HT-29 (cell line): ENCODE results near the gene ZDHHC8. TPM values are rescaled to one million over a fixed set of nuclear protein-coding genes. Genes with fewer than 3 reads are reported as not detected.
"Not testable (repeated sequence)": the region's sequence is repeated elsewhere in the genome, so short reads cannot be mapped to it uniquely, and the experiment has no call there.

ENCODE experiments used
- DNase-seq: peaks from one replicate; pipeline ENCODE4 v3.0.0-alpha.2; 2015; ENCODE audit warnings: low spot score
- total RNA-seq: library from RNA; depleted of rRNA; stranded (reverse); fragments of >200 nt; shearing (Covaris generic); gene quantifications from 2 replicates; pipeline ENCODE4 v1.2.3, GENCODE V29; 2014

Gene ZDHHC8
- total RNA-seq, 1 experiment from 2014 or later = 62.9 TPM

DNA sequence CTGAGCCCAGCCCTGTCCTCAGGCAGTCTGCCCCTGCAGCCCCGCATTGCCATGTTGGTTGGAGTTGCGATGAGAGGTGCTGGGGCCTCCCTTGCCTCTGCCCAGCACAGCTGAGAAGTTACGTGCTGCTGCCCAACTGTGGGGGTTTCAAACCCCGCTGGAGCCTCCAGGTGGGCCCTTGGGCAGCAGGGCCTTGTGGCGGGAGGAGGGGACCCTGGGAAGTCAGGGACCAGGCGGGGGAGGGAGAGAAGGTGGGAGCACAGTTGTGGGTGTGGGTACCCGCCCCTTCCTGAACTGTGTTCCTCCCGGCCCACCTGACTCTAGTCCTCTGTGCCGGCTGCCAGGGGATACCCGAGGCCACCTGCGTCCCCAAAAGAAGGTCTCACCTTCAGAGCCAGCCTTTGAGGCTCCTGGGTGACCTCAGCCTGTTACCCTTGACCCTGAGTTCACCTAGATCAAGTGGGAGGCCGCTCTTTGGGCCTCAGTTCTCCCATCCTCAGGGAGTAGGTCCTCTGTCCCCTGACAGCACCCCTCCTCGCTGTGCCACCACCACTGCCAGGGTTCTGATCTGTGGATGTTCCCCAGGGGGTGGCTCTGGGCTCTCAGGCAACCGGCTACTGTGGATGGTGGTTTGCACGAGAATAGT is 26.9 kb downstream of the ZDHHC8 start:
- DNase-seq = no peak

DNA sequence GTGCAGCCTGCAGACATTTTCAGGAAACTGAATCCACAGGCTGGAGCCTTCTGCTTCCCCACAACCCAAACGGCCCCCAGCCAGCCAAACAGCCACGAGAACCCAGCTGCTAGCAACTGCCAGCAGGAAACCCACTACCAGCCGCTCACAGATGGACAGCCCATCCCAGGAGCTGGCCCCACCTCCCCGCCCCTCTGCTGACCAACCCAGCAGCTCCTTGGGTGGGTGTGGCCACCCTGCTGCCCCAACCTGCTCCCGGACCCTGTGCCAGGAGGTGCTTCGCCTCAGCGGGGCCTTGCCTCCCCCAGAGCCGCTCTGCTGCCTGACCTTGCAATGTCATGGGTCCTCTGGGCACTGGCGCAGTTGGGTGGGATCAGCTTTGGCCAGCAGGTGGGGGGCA is 27.5 kb downstream of the ZDHHC8 start:
- no peak for DNase-seq

DNA sequence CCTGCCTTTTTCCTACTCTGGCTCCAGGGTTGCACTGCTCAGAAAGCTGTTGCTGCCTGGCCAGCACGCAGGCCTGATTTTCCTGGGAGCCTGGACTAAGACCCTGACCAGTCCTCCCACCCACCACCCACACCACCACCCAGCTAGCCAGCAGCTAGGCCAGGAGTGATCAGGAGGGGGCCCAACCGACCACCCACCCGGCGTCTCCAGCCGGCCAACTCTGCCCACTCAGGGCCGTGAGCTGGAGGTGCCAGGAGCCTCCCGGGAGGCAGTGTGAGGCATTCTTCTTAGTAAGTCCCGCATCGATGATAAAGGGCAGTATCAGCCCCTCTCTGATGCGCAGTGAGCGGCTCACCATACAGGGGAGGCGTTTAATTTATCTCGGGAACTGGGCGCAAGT is 27.9 kb downstream of the ZDHHC8 start:
- DNase-seq = not testable (repeated sequence)

DNA sequence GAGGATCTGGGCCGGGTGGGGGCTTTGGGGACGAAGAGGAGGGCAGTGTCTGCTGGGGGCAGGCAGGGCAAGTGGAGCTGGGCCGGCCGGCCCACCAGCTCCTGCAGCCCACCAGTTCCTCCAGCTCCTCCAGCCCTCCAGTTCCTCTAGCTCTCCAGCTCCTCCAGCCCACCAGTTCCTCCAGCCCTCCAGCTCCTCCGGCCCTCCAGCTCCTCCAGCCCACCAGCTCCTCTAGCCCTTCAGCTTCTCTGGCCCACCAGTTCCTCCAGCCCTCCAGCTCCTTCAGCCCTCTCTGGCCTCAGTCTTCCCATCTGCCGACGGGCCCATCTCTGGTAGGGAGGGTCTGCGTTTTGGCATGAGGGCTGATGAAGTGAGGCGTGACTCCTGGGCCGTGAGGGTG is 28.4 kb downstream of the ZDHHC8 start:
- no peak for DNase-seq

DNA sequence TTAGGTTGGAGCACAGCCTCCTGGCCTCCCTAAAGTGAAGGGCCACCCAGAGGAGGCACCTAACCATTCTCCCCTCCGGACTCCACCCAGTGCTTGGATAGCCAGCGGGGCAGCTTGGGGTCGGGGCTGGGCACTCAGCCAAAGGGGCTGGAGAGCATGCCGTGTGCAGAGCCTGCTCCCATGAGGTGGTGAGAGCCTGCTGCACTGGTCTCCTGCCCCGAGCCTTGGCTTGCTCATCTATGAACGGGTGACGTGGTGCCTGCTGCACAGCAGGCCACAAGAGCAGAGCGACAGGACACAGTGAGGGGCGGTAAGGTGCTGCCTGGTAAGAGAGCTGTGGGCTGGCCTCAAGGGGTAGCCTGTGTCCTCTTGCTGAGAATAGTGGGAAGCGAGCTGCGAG is 33.3 kb downstream of the ZDHHC8 start:
- no peak for DNase-seq

DNA sequence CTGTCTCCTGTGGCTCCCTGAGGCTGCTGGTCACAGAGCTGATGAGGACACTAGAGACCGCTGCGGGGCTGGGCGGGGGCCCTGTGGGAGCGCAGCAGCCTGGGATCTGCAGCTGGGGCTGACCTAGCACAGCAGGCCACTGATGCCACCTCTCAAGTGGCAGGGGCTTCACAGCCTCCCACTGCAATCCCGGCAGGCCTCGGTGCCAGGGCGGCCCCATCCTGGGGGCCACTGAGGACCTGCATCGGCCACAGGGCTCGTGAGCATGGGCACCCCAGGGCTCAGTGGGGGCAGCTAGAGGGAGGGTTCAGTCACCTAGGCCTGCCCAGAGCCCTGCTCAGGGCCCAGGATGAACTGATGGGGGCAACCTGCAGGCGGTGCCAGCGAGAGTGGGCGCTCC is 33.8 kb downstream of the ZDHHC8 start:
- no peak for DNase-seq

DNA sequence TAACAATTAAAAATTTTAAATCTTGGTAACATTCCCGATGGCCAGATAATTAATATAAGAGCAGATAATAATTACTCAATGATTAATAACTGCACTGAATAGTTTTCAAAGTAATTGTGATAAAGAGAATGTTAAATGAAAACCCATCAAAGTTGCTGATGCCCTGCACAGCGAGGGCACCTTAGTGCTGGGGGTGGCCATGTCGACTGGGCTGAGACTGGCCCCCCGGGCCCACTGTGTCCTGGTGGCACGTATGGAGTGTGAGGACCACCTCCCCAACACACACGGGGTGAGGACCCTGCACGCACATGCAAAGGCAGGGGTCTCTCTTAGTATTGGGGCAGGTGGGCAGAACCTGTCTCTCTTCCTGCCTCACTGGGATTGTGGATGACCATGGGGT is 34.3 kb downstream of the ZDHHC8 start:
- no peak for DNase-seq

DNA sequence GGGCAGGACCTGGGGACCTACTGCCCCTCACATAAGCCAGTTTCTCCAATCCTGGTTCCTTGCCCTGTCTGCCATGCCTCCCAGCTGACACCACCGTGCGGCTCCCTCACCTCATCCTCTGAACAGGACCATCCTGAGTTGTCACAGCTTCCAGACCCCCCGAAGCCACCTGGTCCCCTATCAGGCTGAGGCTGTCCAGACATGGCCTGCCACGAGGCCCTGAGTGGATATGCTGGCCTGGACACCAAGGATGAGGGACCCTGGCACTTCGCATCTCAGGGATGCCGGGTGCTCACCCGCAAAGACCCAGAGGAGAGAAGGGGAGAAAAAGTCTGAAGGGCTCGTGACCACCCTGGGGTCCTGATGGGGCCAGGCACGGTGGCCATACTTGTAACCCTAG is 35.1 kb downstream of the ZDHHC8 start:
- DNase-seq = no peak

DNA sequence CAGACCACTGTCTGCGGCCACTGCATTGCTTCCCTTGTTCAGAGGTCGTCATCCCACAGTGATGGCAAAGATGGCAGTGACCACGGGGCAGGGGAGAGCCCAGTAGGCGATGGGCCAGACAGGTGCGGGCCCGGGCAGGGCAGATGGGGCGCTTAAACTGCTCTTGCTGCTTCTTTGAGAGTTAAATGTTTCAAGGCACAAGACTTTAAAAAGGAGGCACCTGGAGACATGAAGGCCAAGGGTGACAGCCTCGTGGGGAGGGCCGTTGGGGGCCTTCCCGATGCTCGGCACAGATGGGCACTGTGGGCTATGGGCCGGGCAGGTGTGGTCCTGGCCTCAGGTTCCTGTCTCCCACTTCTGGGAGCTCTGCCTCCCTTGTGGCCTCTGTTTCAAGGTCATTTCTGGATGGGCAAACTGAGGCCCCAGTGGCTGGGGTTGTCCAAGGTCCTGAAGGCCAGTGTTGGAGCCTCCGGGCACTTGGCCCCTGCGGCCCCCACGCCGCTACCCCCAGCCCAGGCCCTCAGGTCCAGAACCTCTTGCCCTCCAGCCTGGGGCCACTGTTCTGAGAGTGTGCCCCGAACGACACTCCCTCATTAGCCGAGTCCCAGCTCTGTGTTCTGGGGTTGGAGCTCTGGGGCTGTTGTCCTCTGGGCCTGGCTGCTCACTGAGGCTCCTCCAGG is 36.2 kb downstream of the ZDHHC8 start:
- no peak for DNase-seq

DNA sequence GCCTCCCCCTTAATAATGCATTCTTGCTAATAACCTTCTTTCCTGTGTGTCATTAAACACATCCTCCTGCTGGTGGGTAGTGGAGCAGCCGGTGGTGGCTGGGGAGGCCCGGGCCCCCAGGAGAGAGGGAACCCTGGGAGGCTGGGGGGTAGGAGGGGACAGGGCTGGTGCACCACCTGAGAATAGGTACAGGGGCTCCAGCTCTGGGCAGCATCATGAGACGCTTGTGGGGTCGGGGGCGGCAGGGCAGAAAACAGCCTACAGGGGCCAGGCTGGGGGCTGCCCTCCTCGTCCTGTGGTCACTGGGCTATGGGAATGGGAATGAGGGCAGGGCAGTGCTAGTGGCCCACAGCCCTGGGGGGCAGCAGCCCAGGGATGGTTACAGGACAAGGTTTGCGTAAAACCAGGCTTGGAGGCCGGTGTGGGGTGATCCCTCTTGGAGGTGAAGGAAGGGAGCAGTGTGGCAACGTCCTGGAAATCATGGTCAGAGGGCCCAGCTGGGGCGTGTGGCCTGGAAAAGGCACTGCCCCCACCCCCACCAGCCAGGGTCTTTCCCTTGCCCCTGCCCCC is 37.7 kb downstream of the ZDHHC8 start:
- DNase-seq = no peak

DNA sequence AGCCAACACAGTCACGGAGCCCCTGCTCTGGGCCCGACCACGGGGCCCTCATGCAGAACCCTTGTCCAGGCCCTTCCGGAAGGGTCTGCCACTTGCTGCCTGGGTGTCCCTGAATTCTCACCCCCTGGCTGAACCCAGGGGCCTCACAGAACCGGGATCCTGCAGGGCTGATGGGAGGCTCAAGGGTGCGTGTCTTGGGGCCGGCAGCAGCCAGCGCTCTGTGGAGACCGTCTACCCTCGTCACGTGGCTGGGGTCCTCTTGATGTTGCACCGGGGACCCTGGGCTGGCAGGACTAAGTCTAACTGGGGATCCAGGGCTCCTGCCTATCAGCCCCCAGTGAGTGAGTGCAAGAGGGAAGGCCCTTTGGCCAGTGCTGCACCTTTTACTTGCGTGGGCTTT is 38.6 kb downstream of the ZDHHC8 start:
- DNase-seq = no peak

DNA sequence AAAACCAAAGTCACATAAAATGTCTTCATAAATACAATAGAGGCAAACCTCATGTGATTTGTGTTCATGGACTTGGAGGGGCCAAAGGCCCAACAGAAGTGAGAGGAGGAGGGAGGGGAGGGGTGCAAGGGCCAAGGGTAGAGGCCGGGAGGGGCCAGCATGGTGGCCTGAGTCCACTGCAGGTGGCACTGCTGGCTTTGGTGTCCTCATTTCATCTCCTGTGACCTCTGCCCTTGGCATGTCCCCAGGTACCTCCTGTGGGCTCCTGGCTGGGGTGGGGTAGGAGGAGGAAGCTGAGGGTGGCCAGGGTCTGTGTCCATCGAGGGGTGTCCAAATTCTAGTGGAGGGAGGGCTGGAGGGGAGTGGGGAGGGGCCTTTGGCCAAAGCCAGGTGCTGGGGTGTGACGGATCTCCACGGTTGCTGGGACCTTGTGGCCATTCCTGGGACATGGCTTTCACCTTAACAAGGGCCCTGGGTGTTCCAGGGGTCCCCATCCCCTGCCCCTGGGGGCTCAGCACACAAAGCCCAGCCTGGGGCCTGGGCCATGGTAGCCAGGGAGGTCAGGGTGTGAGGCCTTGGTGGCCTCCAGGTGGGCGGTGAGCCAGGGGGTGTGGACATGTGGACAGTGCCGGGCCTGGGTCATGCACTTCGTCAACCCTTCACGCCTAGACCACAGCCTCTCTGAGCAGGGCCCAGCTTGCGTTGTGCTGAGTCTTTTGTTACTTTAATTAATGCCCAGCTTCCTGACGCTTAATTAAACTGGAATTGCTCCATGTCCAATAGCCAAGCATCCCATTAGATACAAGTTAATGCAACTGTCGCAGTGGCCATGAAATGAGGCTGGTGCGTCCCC is 39.9 kb downstream of the ZDHHC8 start:
- DNase-seq = no peak

DNA sequence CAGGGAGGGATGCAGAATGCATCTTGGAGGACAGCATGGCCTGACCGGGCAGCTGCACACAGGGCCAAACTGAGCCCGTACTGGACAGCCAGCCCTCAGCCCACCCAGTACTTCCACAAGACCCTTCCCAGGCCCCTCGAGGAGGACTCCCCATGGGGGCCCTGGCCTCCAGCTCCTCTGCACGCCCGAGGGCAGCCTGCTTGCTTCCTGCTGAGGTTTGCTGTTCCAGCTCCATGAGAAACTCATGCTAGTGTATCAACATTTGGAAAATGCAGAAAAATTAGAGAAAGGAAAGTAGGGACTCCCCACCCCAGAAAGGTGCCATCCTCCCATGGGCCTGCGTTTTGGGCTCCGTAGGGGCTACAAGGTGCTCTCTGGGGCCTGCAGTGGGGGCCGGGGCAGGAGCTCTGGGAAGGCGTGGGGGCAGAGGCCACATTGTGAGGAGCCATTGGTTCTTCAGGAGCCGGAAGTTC is 40.6 kb downstream of the ZDHHC8 start:
- no peak for DNase-seq

DNA sequence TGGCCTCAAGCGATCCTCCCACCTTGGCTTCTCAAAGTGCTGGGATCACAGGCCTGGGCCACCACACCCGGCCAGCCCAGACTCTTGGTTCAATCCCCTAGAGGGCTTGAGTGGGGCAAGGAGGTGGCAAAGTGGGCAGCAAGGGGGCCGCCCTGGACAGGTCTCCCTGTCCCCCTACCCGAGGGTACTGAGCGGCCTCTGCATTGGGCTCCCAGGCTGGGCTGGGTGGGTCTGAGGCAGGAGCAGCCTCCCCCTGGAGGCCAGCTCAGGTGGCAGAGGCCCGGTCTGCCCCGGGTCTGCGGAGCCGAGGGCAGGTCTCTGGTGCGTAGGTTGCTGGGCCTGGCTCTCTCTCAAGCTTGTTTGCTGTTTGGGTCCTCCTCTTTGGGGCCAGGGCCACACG is 41.6 kb downstream of the ZDHHC8 start:
- no peak for DNase-seq

DNA sequence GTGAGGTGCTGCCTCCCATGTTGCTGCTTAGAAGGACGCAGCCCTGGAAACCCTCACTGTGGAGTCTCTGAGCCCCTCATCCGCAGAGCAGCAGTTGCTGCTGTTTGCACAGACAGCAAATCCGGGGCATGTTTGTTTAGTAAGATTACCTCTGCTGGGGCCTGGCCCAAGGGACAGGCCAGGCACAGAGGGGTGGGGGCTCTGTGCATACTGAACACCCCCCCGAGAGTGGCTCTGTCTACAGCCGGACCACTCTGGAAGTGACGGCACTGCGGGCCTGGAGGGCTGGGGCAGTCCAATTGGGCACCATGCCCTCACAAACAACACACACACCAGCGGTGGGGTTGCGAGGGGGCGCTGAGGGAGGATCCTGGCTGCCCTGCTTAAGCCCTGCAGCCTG is 42.2 kb downstream of the ZDHHC8 start:
- DNase-seq = no peak

DNA sequence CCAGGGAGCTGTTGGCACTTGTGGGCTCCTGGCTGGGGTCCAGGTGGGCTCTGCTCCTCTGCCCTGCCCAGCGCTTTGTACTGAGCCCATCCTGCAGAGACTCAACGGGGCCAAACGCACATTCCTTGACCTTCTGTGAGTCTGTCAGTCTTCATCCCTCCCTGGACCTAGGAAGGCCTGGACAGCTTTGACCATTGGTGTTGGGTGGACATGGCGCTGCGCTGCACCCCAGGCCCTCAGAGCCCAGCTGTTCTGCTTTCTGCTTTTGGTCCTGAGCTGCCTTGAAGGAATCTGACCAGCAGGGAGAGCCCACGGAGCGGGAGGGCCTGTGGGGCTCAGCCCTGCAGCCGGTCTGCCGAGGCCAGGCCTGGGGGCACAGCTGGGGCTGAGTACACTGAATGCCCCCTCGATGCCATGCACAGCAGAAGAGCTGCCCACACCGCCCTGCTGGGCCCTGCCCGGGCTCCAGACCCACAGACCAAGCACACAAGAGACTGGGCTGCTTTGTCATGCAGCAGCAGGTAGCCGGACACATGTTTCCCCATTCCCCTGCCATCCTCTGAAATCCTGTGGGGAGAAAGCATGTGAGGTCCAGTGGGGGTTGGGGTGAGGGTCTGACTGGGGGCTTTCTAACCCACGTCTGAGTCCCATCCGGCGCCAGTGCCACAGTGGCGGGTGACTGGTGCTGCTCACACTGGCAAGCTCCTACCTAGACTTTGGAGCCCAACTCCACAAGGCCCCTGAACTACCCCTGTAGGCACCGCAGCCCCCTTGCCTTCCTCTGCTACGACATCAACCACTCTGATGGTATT is 43.4 kb downstream of the ZDHHC8 start:
- DNase-seq = peak; percentile 76

DNA sequence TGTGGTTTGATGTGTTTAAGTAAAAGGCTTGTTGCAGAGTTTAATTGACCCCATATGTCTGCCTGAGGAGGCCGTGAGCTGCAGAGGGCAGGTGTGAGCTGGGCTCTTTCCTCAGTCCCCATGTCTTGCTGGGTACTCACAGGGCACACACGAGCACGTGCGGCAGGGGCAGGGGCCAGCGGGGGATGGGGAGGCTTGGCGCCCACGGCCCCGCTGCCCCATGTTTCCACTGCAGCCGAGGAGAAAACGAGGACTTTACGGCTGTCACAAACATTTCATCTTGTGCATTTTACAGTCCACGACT is 43.9 kb downstream of the ZDHHC8 start:
- no peak for DNase-seq

DNA sequence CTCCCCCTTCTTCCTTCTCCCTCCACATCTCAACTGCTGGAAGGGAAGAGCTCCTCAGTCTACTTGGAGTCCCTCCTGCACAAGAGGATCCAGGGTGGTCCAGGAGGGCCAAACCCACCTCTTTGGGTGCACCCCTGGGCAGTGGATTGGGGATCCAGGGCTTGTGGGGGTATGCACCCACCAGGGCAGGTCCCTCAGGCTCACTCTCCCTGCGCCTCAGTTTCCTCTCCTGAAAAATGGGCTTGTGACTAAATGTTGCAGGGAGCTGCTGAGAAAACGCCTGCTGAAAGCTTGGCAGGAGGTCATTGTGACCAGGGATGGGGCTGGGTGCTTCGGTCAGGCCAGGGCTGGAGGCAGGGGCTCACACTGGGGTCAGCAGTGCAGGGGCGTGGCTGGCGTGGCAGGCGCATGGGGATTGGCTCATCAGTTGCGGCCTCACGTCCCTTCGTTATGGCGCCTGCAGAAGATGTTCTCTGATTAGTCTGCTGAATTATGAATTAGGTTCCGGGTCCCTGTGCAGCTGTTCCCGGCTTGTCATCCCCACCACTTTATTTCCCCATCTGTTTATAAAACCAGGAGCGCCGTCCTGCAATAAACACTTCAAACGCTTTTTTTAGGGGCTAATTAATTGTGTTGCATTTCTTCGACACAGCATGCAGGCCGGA is 44.9 kb downstream of the ZDHHC8 start:
- DNase-seq = no peak

DNA sequence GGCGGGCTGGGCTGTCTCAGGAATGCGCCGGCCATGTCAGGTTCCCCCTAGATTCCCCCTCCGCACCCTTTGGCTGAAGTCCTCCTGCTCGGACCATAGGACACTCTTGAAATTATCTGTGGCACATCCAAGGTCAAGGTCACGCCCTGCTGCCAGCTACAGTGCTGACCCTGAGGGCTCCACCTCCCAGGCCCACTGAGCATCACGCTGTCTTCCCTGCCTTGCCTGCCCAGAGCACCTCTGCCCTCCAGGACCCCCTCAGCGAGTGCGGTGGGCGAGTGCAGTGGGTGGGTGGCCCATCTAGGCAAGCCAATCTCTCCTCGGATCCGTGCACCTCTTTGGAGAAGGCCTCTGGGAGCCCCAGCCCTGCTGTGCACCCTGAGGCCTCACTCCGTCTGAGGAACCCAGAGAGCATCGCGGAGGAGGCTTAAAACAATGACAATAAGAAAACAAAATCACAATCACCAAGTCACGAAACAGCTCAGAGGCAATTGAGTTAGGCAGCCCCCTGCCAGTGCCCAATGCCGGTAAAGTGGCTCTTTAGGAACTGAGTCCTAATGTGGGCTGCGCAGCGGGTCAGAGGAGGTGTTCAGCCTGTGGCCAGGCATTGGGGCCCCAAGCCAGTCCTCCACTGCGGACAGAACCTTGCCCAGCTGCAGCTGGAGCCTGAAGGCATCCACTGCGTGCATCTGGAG is 45.8 kb downstream of the ZDHHC8 start:
- DNase-seq = no peak
